GM23338 (cell line): ENCODE data around the gene SPECC1. TPM values are rescaled to one million over a fixed set of nuclear protein-coding genes. Genes with fewer than 3 reads are reported as not detected.
A peak's percentile ranks its signal among the peaks of the same experiment; 100 is the strongest.

ENCODE experiments used
- ATAC-seq: fragments of 200-7000 bp; cut with Tn5 transposase; 3 replicates; pipeline ENCODE4 v1.9.1; 2020
- DNase-seq: peaks from one replicate; pipeline ENCODE4 v3.0.0-alpha.2; 2015; ENCODE audit warnings: low spot score
- H2AFZ ChIP-seq: fragments of 200-600 bp; sonication (generic); 2 replicates; pipeline ENCODE4 v1.8.0; 2016; ENCODE audit warnings: antibody characterized with exemption, mild to moderate bottlenecking, moderate library complexity
- H3F3A ChIP-seq: fragments of 200-600 bp; sonication (generic); replicated peaks from 2 replicates; pipeline ENCODE4 v1.8.0; 2017; ENCODE audit warnings: antibody characterized with exemption, mixed run types, low read depth
- H3K27ac ChIP-seq: fragments of 200-600 bp; sonication (generic); 2 replicates; pipeline ENCODE4 v1.6.1; 2016; ENCODE audit warnings: low read depth
- H3K27me3 ChIP-seq: fragments of 200-600 bp; sonication (generic); 2 replicates; pipeline ENCODE4 v1.8.0; 2016; ENCODE audit warnings: mild to moderate bottlenecking, mixed run types, moderate library complexity; ENCODE audit not compliant: insufficient read depth
- H3K36me3 ChIP-seq: fragments of 200-600 bp; sonication (generic); 2 replicates; pipeline ENCODE4 v1.8.0; 2016; ENCODE audit warnings: mild to moderate bottlenecking; ENCODE audit not compliant: insufficient read depth
- H3K4me1 ChIP-seq: fragments of 200-600 bp; sonication (generic); 2 replicates; pipeline ENCODE4 v1.8.0; 2016; ENCODE audit warnings: mild to moderate bottlenecking, moderate library complexity; ENCODE audit not compliant: insufficient read depth
- H3K4me2 ChIP-seq: fragments of 200-600 bp; sonication (generic); 2 replicates; pipeline ENCODE4 v1.7.1; 2017; ENCODE audit warnings: mixed run types
- H3K4me3 ChIP-seq: fragments of 200-600 bp; sonication (generic); 2 replicates; pipeline ENCODE4 v1.6.1; 2016; ENCODE audit warnings: mixed run types
- H3K79me2 ChIP-seq: fragments of 200-600 bp; sonication (generic); replicated peaks from 2 replicates; pipeline ENCODE4 v1.8.0; 2017; ENCODE audit warnings: mild to moderate bottlenecking; ENCODE audit not compliant: insufficient read depth
- H3K9me2 ChIP-seq: fragments of 200-600 bp; sonication (generic); 2 replicates; pipeline ENCODE4 v1.8.0; 2017; ENCODE audit not compliant: insufficient read depth
- H4K20me1 ChIP-seq: fragments of 200-600 bp; sonication (generic); replicated peaks from 2 replicates; pipeline ENCODE4 v1.8.0; 2017; ENCODE audit warnings: mild to moderate bottlenecking; ENCODE audit not compliant: insufficient read depth
- H3K27ac Mint-ChIP-seq: 2 replicates; pipeline ENCODE4 v1.8.0; 2020; ENCODE audit warnings: inconsistent platforms, mild to moderate bottlenecking, moderate library complexity, mixed read lengths
- H3K27me3 Mint-ChIP-seq: 3 replicates; pipeline ENCODE4 v1.8.0; 2022; ENCODE audit warnings: low read depth, mild to moderate bottlenecking, moderate library complexity, mixed read lengths, inconsistent platforms; ENCODE audit not compliant: insufficient read depth, poor library complexity
- H3K36me3 Mint-ChIP-seq: 3 replicates; pipeline ENCODE4 v1.8.0; 2021; ENCODE audit warnings: low read depth, mild to moderate bottlenecking, inconsistent platforms, moderate library complexity, mixed read lengths
- H3K4me1 Mint-ChIP-seq: 3 replicates; pipeline ENCODE4 v1.8.0; 2020; ENCODE audit warnings: mild to moderate bottlenecking, inconsistent platforms, mixed read lengths
- H3K4me3 Mint-ChIP-seq: 3 replicates; pipeline ENCODE4 v1.8.0; 2021; ENCODE audit warnings: moderate library complexity, mild to moderate bottlenecking, inconsistent platforms, mixed read lengths
- H3K9me3 Mint-ChIP-seq: 3 replicates; pipeline ENCODE4 v1.8.0; 2020; ENCODE audit warnings: moderate library complexity, mild to moderate bottlenecking, inconsistent platforms, mixed read lengths
- CREB1 ChIP-seq: fragments of 250-450 bp; sonication (Bioruptor Pico); IDR thresholded peaks from 2 replicates; pipeline ENCODE4 v1.5.0; 2020; ENCODE audit warnings: low read depth, mild to moderate bottlenecking, moderate library complexity
- EZH2phosphoT487 ChIP-seq: fragments of 200-600 bp; sonication (generic); IDR thresholded peaks from one replicate; pipeline ENCODE4 v1.8.1; 2018; ENCODE audit warnings: antibody characterized with exemption; ENCODE audit not compliant: unreplicated experiment
- JUNB ChIP-seq: IDR thresholded peaks from one replicate; pipeline ENCODE4 v1.6.1; 2016; ENCODE audit warnings: antibody characterized with exemption; ENCODE audit not compliant: unreplicated experiment
- polyA plus RNA-seq: library from polyadenylated mRNA; unstranded; fragments of >200 nt; fragmentation: Nextera tagmentation; extraction: Ambion mirVana; gene quantifications from 2 replicates; pipeline ENCODE4 v1.2.1, GENCODE V29; 2016
- total RNA-seq: library from RNA; depleted of rRNA; stranded (reverse); fragments of >200 nt; shearing (Covaris generic); gene quantifications from 2 replicates; pipeline ENCODE4 v1.2.3, GENCODE V29; 2014
- TF ChIP-seq, protein P1 (sequence below), 2 experiments: fragments of 200-600 bp in 1 of 2; sonication (generic) in 1 of 2; conservative IDR thresholded peaks; 2 replicates each; pipeline versions ENCODE4 v1.5.1 to v1.6.1; 2016 to 2017; ENCODE audit warnings: antibody characterized with exemption in 2 of 2, low read depth in 2 of 2, mild to moderate bottlenecking in 2 of 2, moderate library complexity in 1 of 2
- TF ChIP-seq, protein P2 (sequence below): fragments of 250-450 bp; sonication (Bioruptor Pico); IDR thresholded peaks from 2 replicates; pipeline ENCODE4 v1.5.0; 2020; ENCODE audit warnings: mild to moderate bottlenecking, moderate library complexity

SPECC1 gene
- total and polyA plus RNA-seq, 2 experiments from 2014 or later = 42.6 to 101 TPM

DNA sequence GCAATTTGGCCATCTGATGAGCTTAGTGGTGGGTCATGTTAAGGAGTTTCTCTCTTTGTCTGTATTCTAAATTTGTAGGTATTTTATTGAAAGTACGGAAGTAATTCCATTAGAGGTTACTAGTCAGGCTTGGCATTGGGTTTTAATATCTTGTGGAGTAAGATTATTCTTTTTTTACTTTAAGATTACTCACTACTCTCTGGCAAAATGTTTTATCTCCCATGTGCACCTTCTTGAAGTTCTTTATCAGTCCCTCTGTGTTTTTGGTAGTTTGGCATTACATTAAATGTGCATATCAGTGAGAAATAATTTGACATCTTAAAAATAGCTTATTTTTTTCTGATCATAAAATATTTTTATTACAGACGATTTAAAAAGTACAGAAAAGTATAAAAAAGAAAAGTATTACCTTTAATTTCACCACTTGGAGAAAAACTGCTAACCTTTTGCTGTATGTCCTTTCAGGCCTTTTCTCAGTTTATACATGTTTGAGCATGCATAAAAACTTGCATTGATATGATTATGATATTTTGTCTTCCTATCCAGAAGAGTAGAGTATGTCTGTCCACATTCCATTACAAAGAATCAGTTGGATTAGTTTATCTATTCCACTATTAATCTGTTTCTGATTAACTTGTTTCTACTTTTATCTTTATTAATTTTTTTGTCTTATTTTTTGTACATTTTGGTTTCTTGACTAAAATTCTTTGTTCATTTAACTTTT is 198.3 kb downstream of the SPECC1 start:
- H3K27me3 ChIP-seq = no peaks in the 10 kb centered on the region
- peak overlapping the region; percentile 24; the same call in 1 of the 2 replicates for H3K27ac Mint-ChIP-seq

More for the DNA sequence above, 198.3 kb downstream of the SPECC1 start:
- H3K4me1 ChIP-seq = peaks cover 41% of the 10 kb centered on the region
- H2AFZ ChIP-seq = no peak overlapping the region
- H3K4me2 ChIP-seq = no peak overlapping the region
- H3K36me3 ChIP-seq = no peaks in the 10 kb centered on the region; the same call in 1 of the 2 replicates
- DNase-seq (no peak), ATAC-seq (no peak)
- H3K27ac ChIP-seq = 0 out of 2 replicates have a peak overlapping the region, but pooled peaks have one; percentile 12
- Mint-ChIP-seq H3K27me3 (peaks cover 3% of the 10 kb centered on the region), H3K4me3 (no peak overlapping the region), H3K36me3 (peaks cover 36% of the 10 kb centered on the region), H3K4me1 (peaks cover 67% of the 10 kb centered on the region), H3K9me3 (no peaks in the 10 kb centered on the region)
- H4K20me1 ChIP-seq = no peaks in the 10 kb centered on the region
- H3K79me2 ChIP-seq = peaks cover 67% of the 10 kb centered on the region
- TF ChIP-seq, protein P1, sequence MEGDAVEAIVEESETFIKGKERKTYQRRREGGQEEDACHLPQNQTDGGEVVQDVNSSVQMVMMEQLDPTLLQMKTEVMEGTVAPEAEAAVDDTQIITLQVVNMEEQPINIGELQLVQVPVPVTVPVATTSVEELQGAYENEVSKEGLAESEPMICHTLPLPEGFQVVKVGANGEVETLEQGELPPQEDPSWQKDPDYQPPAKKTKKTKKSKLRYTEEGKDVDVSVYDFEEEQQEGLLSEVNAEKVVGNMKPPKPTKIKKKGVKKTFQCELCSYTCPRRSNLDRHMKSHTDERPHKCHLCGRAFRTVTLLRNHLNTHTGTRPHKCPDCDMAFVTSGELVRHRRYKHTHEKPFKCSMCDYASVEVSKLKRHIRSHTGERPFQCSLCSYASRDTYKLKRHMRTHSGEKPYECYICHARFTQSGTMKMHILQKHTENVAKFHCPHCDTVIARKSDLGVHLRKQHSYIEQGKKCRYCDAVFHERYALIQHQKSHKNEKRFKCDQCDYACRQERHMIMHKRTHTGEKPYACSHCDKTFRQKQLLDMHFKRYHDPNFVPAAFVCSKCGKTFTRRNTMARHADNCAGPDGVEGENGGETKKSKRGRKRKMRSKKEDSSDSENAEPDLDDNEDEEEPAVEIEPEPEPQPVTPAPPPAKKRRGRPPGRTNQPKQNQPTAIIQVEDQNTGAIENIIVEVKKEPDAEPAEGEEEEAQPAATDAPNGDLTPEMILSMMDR (conservative IDR thresholded peaks at IDR 0.05; ENCODE audit: low read depth in 2 of 2) = no peak
- TF ChIP-seq JUNB = no peak
- no peak for TF ChIP-seq CREB1
- TF ChIP-seq EZH2phosphoT487 = no peak
- TF ChIP-seq, protein P2, sequence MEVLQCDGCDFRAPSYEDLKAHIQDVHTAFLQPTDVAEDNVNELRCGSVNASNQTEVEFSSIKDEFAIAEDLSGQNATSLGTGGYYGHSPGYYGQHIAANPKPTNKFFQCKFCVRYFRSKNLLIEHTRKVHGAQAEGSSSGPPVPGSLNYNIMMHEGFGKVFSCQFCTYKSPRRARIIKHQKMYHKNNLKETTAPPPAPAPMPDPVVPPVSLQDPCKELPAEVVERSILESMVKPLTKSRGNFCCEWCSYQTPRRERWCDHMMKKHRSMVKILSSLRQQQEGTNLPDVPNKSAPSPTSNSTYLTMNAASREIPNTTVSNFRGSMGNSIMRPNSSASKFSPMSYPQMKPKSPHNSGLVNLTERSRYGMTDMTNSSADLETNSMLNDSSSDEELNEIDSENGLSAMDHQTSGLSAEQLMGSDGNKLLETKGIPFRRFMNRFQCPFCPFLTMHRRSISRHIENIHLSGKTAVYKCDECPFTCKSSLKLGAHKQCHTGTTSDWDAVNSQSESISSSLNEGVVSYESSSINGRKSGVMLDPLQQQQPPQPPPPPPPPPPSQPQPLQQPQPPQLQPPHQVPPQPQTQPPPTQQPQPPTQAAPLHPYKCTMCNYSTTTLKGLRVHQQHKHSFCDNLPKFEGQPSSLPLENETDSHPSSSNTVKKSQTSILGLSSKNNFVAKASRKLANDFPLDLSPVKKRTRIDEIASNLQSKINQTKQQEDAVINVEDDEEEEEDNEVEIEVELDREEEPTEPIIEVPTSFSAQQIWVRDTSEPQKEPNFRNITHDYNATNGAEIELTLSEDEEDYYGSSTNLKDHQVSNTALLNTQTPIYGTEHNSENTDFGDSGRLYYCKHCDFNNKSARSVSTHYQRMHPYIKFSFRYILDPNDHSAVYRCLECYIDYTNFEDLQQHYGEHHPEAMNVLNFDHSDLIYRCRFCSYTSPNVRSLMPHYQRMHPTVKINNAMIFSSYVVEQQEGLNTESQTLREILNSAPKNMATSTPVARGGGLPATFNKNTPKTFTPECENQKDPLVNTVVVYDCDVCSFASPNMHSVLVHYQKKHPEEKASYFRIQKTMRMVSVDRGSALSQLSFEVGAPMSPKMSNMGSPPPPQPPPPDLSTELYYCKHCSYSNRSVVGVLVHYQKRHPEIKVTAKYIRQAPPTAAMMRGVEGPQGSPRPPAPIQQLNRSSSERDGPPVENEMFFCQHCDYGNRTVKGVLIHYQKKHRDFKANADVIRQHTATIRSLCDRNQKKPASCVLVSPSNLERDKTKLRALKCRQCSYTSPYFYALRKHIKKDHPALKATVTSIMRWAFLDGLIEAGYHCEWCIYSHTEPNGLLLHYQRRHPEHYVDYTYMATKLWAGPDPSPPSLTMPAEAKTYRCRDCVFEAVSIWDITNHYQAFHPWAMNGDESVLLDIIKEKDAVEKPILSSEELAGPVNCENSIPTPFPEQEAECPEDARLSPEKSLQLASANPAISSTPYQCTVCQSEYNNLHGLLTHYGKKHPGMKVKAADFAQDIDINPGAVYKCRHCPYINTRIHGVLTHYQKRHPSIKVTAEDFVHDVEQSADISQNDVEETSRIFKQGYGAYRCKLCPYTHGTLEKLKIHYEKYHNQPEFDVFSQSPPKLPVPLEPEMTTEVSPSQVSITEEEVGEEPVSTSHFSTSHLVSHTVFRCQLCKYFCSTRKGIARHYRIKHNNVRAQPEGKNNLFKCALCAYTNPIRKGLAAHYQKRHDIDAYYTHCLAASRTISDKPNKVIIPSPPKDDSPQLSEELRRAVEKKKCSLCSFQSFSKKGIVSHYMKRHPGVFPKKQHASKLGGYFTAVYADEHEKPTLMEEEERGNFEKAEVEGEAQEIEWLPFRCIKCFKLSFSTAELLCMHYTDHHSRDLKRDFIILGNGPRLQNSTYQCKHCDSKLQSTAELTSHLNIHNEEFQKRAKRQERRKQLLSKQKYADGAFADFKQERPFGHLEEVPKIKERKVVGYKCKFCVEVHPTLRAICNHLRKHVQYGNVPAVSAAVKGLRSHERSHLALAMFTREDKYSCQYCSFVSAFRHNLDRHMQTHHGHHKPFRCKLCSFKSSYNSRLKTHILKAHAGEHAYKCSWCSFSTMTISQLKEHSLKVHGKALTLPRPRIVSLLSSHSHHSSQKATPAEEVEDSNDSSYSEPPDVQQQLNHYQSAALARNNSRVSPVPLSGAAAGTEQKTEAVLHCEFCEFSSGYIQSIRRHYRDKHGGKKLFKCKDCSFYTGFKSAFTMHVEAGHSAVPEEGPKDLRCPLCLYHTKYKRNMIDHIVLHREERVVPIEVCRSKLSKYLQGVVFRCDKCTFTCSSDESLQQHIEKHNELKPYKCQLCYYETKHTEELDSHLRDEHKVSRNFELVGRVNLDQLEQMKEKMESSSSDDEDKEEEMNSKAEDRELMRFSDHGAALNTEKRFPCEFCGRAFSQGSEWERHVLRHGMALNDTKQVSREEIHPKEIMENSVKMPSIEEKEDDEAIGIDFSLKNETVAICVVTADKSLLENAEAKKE (CRISPR knock-in tag) = no peak
- no peaks in the 10 kb centered on the region for H3K9me2 ChIP-seq
- no peak overlapping the region for H3K4me3 ChIP-seq
- H3F3A ChIP-seq = no peaks in the 10 kb centered on the region
